Occipital lobe (tissue), 2 donors: ENCODE results near the gene LMAN2L. TPM values are rescaled to one million over a fixed set of nuclear protein-coding genes. Genes with fewer than 3 reads are reported as not detected.
A peak's percentile ranks its signal among the peaks of the same experiment; 100 is the strongest.

ENCODE experiments used
- DNase-seq: peaks from one replicate; lab custom pipeline; 2025; lab: John Stamatoyannopoulos, UW
- total RNA-seq: library from RNA; depleted of rRNA; stranded (reverse); fragments of >200 nt; gene quantifications from one replicate; pipeline ENCODE4 v1.2.3, GENCODE V29; 2014

Gene LMAN2L, protein sequence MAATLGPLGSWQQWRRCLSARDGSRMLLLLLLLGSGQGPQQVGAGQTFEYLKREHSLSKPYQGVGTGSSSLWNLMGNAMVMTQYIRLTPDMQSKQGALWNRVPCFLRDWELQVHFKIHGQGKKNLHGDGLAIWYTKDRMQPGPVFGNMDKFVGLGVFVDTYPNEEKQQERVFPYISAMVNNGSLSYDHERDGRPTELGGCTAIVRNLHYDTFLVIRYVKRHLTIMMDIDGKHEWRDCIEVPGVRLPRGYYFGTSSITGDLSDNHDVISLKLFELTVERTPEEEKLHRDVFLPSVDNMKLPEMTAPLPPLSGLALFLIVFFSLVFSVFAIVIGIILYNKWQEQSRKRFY
- total RNA-seq = 21.7 TPM

- peak; percentile 98 for DNase-seq
These were observed at the start of gene LMAN2L for GRCh38 chr2:96739633-96740428. Gene LMAN2L, minus strand, starts transcription at chr2:96740064. Its CDS starts 24 bp downstream, at chr2:96740040.

DNA sequence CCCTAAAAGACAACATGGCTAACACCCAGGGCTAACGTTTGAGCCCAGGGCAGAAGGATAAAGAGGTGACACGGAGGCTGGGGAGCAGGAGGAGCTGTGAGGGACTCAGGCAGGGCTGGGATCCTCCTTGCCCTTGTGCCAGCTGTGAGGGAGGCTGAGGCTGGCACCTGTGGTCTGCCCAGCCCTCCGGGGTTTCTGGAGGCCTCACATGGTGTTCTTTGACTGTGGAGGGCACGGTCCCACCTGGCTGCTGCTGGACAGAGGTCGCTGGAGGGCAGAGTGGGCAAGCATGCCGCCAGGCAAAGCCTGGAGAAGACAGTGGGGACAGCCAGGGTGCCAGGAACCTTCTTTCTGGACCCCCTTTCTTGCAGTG, 49.4 kb upstream of the LMAN2L start:
- no peak for DNase-seq

DNA sequence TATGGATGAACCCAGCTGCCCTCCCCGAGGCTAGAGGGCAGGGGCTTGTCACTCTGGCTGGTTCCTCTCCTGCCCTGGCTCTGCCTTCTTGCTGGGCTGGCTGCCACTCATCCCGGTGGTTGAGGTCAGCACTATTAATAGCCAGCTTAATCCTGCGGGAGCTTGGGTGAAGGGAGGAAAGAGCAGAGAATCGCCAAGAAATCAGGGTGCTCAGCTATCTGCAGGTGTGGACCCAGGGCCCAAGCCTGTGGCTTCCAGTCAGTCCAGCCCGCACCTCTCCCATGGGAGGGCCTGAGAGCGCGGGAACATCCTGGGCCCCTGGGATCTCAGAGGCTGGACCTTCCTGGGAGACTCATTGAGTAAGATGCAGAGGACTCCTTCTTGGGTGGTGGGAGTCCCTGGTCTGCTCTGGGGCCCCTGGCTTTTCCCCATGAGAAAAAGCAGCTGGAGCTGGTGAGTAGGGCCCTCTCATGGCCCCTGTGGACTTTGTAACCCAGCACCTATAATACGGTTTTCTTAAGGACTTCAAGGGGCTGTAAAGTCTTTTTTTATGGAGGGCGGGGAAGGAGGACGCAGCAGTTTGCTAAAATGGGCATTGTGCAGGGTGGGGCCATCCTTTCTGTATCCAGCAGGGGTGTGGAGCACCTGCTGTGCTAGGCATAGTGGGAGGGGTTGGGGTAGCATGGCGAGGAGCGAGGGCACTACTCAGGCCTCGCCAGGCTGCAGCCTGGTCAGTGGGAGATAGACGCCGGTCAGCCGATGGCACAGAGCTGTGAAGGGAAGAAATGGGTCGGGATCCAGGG, 48.8 kb upstream of the LMAN2L start:
- DNase-seq = no peak

DNA sequence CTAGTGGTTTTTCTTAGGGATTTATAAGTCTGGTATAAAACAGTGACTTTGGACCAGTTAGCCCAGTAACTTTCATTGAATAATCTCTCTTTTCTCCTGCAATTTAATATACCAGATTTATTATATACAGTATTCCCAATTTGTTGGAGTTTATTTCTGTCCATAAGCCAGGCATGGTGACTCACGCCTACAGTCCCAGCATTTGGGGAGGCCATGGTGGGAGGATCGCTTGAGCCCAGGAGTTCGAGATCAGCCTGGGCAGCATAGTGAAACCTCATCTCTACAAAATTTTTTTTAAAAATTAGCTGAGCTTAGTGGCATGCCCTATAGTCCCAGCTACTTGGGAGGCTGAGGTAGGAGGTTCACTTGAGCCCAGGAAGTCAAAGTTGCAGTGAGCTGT, 47.5 kb upstream of the LMAN2L start:
- DNase-seq = no peak

DNA sequence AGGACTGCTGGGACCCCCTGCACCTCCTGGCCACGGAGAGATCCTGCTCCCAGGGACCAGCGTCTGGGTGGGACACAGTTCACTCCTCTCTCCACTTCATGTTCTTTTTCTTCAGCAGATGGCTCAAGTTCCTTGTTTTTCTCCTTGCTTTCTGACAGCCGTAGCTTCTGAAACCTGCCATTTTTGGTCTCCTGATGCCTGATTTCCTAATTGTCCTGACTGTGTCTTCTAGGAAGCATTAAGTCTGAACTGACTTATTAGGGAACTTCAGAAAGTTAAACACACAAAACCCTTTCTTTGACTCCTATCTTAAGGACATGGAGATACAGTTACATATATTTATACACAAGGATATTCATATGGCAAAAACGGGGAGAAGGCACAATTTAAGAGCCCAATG, 43.5 kb upstream of the LMAN2L start:
- no peak for DNase-seq

DNA sequence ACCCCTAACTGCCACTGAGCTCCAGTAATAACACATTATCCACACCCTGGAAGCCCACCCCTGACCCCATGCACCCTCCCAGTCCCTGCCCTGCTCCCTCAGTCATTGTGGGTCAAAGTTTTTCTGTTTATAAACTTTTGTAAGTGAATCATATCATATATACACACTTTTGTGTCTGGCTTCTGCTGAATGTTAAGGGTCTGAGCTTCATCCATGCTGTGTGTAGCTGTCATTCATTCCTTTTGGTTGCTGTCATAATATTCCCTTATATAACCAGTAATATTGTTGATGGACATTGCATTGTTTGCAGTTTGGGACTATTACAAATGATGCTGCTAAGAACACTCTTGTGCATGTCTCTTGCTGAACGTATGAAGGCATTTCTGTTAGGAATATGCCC, 35.3 kb upstream of the LMAN2L start:
- no peak for DNase-seq

DNA sequence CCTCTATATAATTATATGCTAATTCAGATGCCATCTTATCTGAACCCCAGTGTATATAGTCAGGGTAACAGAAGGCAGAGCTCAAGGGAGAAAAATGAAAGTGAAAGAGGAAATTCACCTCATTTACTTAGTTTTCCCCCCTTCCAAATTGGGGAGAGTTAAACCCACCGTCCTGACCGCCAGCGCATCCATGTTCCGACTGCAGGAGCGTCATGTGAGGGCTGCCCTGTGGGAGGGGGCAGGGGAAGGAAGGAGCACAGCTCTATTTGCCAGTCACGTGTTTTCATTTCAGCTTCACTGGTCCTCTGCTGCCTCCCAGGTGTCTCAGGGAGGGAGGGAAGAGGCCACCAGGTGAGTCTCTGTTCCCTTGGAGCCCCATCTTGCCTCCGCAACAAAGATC, 34.1 kb upstream of the LMAN2L start:
- DNase-seq = no peak

GRCh38 chr2:96772903-96773671, 33.2 kb upstream of the LMAN2L start:
- DNase-seq = no peak

GRCh38 chr2:96771796-96772618, 32.1 kb upstream of the LMAN2L start:
- no peak for DNase-seq

- DNase-seq = no peak
These were observed 30.8 kb upstream of the LMAN2L start for GRCh38 chr2:96770442-96771202.

- DNase-seq = peak; percentile 28
These were observed 29.9 kb upstream of the LMAN2L start for GRCh38 chr2:96769814-96770213.

GRCh38 chr2:96768083-96768561, 28.3 kb upstream of the LMAN2L start:
- no peak for DNase-seq

DNA sequence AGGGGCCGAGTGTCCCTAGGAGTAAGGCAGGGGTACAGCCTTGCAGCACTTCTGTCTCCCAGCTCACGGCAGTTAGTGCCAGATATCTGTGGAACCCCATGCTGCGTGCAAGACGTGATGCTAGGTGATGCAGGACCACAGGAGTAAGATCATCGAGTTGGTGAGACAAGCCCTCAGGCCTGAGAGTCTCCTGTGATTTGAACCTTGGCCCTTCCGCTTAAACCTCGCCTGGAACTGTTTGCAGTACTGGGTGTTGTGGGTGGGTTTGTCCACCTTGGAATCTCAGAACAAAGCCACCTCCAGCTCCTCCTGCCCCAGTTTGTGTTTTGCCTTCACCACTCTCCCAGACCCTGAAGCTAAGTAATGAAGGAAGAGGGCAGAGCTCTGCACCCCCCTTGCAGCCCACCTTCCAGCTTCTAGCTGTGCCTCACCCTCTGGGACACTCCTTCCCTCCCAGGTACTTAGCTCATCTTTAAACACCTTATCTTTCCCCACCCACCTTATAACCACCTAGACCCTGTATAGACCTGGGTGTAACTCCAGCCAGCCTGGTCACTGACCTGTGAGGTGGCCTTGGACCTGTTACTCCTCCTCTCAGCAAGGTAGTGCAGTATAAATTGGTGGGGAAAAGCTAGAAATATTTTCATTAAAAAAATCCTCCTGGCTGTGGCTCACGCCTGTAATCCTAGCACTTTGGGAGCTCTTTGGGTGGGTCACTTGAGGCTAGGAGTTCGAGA, 27.4 kb upstream of the LMAN2L start:
- no peak for DNase-seq

DNA sequence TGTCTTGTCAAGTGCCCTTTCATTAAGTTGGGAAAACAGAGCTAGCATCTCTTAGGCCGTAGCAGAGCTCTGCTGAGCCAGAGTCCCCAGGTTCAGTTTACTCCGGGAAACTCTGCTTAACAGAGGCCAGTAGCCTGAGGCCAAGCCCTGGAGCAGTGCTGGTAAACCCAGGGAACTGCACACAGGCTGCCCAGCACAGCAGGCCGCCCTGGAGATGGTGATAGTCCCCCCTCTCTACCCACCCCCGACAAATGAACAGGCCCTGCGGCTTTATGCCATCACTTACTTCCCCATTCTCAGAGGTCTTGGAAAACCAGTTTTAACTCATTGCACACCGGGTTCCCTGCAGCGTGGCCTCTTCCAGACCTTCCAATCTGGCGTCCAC, 24.4 kb upstream of the LMAN2L start:
- DNase-seq = peak; percentile 30

DNA sequence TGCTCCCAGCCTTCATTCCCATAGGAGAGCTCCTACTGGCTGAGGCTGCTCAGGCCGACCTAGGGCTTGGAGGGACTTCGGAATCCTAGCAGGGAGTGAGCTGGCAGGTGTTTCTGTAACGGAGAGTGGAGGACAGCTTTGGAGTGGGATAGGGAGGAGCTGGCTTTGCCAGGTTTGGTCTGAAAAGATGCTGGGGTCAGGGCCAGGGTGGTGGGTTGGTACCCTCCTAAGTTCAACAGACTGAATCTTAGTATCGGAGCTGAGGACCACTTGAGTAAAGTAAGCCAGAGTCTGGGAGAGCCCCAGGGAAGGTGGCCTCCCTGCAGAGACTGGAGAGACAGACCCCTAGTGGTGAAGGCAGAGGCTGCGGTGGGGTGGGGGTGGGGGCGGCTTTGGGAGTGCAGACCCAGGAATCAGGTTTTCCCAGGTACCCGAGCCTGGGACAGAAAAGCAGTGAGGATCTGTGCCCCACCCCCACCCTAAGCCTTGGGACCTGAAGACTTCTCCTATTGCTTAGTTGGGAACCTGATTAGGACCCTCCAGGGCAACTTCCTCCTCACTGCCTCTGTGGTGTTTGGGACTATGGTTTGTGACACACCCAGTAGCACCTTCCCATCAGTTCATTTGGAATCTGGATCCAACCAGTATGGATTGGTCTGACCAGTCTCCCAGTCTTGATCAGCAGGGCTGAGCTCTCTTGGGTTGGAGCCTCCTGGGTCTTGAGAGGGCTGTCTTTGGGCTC, 23.8 kb upstream of the LMAN2L start:
- no peak for DNase-seq

DNA sequence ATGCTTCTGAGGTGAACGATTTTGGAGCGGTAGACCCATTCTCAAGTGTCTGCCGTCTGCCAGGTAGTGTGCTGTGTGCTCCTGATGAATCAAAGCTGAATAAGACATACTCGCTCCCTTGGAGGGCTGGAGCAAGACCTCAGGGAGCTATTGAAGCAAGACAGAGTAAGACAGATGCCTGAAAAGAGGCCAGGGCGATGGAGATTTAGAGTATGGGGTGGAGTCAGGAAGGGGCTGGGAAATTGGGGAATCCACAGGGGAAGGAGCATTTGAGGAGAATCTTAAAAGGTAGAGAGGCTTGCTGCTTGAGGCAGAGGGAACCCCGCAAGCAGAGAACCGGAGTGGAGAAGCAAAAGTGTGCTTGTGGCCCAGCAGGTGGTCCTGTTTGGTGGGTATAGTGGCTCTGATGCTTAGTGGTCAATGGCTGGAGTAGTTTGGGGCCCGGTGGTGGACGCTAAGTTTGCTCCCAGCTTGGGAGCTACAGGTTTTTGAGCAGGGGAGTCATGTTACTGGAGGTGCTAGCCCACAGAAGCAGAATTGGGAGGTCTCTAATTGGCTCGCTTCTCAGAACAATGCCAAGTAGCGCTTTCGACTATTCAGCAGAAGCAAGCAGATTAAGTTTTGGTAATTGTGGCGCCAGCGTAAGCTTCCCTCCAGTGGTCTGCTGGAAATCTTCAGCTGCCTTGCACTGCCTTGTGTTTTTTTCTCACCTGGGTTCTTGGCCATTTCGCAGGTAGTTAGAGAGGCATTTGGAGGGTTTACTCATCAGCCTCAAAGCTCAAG, 22.9 kb upstream of the LMAN2L start:
- DNase-seq = no peak
